ENCODE results near the gene KIAA0513. TPM values are rescaled to one million over a fixed set of nuclear protein-coding genes. Genes with fewer than 3 reads are reported as not detected.
A peak's percentile ranks its signal among the peaks of the same experiment; 100 is the strongest.

Gene KIAA0513
- total and polyA plus RNA-seq, 2 of the 13 experiments (the other 11 are each of a cell fraction or from before 2014, with no cell fraction given) = 1.8 TPM

GRCh38 chr16:85128079-85128837 is 100.7 kb downstream of the KIAA0513 start (continued):
- TF ChIP-seq ZNF607 (CRISPR knock-in tag; IDR thresholded peaks at IDR 0.05; ENCODE audit: borderline replicate concordance) = 0 out of 2 replicates have a peak, but pooled peaks have one; percentile 50

- ChIA-PET POLR2A (no interaction called here), CTCF (ENCODE audit: low intra/inter-chr PET ratio, low total read pairs) (no interaction called here)
- BruUV-seq (replicated peaks) = no TSS peak
Measured at GRCh38 chr16:85129876-85130704, 102.5 kb downstream of the KIAA0513 start.

More at GRCh38 chr16:85129876-85130704, 102.5 kb downstream of the KIAA0513 start:
- ATAC-seq (no peak), DNase-seq (ENCODE audit: low spot score) (no peak), FAIRE-seq (no peak)
- TF ChIP-seq HMGA1 (CRISPR knock-in tag; conservative IDR thresholded peaks at IDR 0.05) (no peak), SOX6 (IDR thresholded peaks at IDR 0.05) (no peak), SOX6 (CRISPR knock-in tag; IDR thresholded peaks at IDR 0.05) (no peak), TFDP1 (CRISPR knock-in tag; IDR thresholded peaks at IDR 0.05; ENCODE audit: borderline replicate concordance) (no peak), MAFG (CRISPR knock-in tag; IDR thresholded peaks at IDR 0.05) (no peak), NFE2L2 (IDR thresholded peaks at IDR 0.05; ENCODE audit: low read length) (no peak), PCBP1 (IDR thresholded peaks at IDR 0.05; ENCODE audit: borderline replicate concordance, low read depth, low read length) (no peak), ZNF331 (CRISPR knock-in tag; IDR thresholded peaks at IDR 0.05) (no peak), ZNF597 (CRISPR knock-in tag; IDR thresholded peaks at IDR 0.05) (no peak), ZNF282 (IDR thresholded peaks at IDR 0.05; ENCODE audit: partially characterized antibody) (no peak), KLF16 (CRISPR knock-in tag; IDR thresholded peaks at IDR 0.05) (no peak), NAIF1 (CRISPR knock-in tag; IDR thresholded peaks at IDR 0.05; ENCODE audit: borderline replicate concordance) (no peak), PRPF4 (IDR thresholded peaks at IDR 0.05; ENCODE audit: low read depth, low read length, poor library complexity, severe bottlenecking) (no peak), CREBL2 (CRISPR knock-in tag; IDR thresholded peaks at IDR 0.05; ENCODE audit: borderline replicate concordance) (no peak)
- Histone ChIP-seq H3K27ac (ENCODE audit: extremely low read length, insufficient read depth, low read length) (no peak overlapping the region), H3K36me3 (replicated peaks in 1 of 2; ENCODE audit: control insufficient read depth in 1 of 2, insufficient read depth in 2 of 2, low read length in 2 of 2) (no peaks in the 10 kb centered on the region), H4K20me1 (ENCODE audit: insufficient read depth, low read length) (no peaks in the 10 kb centered on the region), H3K9me3 (ENCODE audit: low read length) (no peaks in the 10 kb centered on the region), H2AFZ (ENCODE audit: low read length) (no peak overlapping the region), H3K27me3 (ENCODE audit: control insufficient read depth in 1 of 2, insufficient read depth in 2 of 2, low read length in 2 of 2) (peaks cover 13 to 35% of the 10 kb centered on the region in 2 experiments; a peak in 4 of 5 replicates), H3K79me2 (ENCODE audit: insufficient read depth, low read length) (no peaks in the 10 kb centered on the region), H3K9ac (ENCODE audit: insufficient read depth, low read depth, low read length) (no peak overlapping the region), H3K4me2 (ENCODE audit: low read depth, low read length) (no peak overlapping the region), H3K4me3 (replicated peaks in 1 of 3; ENCODE audit: insufficient read depth in 1 of 3, low read depth in 2 of 3, low read length in 3 of 3) (no peak overlapping the region), H3K4me1 (ENCODE audit: insufficient read depth, low read length) (peaks cover 47% of the 10 kb centered on the region)
- in situ Hi-C loops (cut with HindIII; ENCODE audit: extremely low pct_ligation_motif_present, low pct_unique_long_range_greater_than_20kb) (loop anchor here (10.0 kb wide), 1 partner anchor 95 kb away; no protein-coding TSS in a partner anchor), intact Hi-C loops (cut with micrococcal nuclease; ENCODE audit: unreplicated experiment) (no loop called here)
- WGBS (ENCODE audit: low lambda C conversion rate) = 35% methylated on average over 15 of the region's 15 CpGs

Measured in HepG2 (cell line).